WTC11 (cell line): Measurements from ENCODE around the gene TEX50.

Experiments used
- PRRX2 ChIP-seq: fragments of 250-450 bp; sonication (Bioruptor Pico); IDR thresholded peaks from 2 replicates; pipeline ENCODE4 v1.8.0; 2021; ENCODE audit warnings: mild to moderate bottlenecking
- ZBTB21 ChIP-seq: sonication (generic); formaldehyde crosslinking; IDR thresholded peaks from 2 replicates; pipeline ENCODE4 v1.8.1; 2023; ENCODE audit warnings: mild to moderate bottlenecking, missing genetic modification reagents, borderline replicate concordance
- ZNF416 ChIP-seq: fragments of 250-450 bp; sonication (Bioruptor Pico); IDR thresholded peaks from 2 replicates; pipeline ENCODE4 v1.9.0; 2021; ENCODE audit warnings: mild to moderate bottlenecking, inconsistent platforms
- TF ChIP-seq, protein P1 (sequence below): fragments of 200-600 bp; IDR thresholded peaks from 2 replicates; pipeline ENCODE4 v1.8.0; 2022; ENCODE audit warnings: antibody characterized with exemption
- TF ChIP-seq, protein P2 (sequence below): sonication (generic); formaldehyde crosslinking; IDR thresholded peaks from 2 replicates; pipeline ENCODE4 v1.8.1; 2023; ENCODE audit warnings: mild to moderate bottlenecking, missing genetic modification reagents
- TF ChIP-seq, protein P3 (sequence below): sonication (generic); formaldehyde crosslinking; IDR thresholded peaks from 2 replicates; pipeline ENCODE4 v1.8.0; 2022; ENCODE audit warnings: mild to moderate bottlenecking, missing genetic modification reagents
- TF ChIP-seq, protein P4 (sequence below): sonication (generic); formaldehyde crosslinking; IDR thresholded peaks from 2 replicates; pipeline ENCODE4 v1.8.0; 2022; ENCODE audit warnings: mild to moderate bottlenecking, missing genetic modification reagents

DNA sequence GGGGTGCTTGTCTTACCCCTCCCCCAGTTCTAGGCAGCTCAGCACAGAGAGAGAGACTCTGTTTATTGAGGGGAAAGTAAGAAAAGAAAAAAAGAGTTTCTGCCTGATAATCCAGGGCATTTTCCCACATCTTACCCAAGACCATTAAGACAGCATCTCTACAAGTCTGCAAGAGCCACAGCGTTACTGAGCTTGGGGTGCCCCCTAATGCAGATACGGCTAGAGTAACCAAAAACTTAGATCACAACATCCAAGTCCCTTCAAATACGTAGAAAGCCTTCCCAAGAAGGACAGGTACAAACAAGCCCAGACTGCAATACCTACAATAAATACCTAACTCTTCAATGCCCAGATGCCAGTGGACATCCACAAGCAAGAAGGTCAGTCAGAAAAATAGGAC is 6.2 kb upstream of the TEX50 start:
- TF ChIP-seq PRRX2 (CRISPR knock-in tag): no peak
- TF ChIP-seq, protein P1, sequence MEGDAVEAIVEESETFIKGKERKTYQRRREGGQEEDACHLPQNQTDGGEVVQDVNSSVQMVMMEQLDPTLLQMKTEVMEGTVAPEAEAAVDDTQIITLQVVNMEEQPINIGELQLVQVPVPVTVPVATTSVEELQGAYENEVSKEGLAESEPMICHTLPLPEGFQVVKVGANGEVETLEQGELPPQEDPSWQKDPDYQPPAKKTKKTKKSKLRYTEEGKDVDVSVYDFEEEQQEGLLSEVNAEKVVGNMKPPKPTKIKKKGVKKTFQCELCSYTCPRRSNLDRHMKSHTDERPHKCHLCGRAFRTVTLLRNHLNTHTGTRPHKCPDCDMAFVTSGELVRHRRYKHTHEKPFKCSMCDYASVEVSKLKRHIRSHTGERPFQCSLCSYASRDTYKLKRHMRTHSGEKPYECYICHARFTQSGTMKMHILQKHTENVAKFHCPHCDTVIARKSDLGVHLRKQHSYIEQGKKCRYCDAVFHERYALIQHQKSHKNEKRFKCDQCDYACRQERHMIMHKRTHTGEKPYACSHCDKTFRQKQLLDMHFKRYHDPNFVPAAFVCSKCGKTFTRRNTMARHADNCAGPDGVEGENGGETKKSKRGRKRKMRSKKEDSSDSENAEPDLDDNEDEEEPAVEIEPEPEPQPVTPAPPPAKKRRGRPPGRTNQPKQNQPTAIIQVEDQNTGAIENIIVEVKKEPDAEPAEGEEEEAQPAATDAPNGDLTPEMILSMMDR: no peak
- TF ChIP-seq, protein P2, sequence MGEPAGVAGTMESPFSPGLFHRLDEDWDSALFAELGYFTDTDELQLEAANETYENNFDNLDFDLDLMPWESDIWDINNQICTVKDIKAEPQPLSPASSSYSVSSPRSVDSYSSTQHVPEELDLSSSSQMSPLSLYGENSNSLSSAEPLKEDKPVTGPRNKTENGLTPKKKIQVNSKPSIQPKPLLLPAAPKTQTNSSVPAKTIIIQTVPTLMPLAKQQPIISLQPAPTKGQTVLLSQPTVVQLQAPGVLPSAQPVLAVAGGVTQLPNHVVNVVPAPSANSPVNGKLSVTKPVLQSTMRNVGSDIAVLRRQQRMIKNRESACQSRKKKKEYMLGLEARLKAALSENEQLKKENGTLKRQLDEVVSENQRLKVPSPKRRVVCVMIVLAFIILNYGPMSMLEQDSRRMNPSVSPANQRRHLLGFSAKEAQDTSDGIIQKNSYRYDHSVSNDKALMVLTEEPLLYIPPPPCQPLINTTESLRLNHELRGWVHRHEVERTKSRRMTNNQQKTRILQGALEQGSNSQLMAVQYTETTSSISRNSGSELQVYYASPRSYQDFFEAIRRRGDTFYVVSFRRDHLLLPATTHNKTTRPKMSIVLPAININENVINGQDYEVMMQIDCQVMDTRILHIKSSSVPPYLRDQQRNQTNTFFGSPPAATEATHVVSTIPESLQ (CRISPR knock-in tag): no peak
- no peak for TF ChIP-seq ZBTB21 (CRISPR knock-in tag)
- TF ChIP-seq, protein P3, sequence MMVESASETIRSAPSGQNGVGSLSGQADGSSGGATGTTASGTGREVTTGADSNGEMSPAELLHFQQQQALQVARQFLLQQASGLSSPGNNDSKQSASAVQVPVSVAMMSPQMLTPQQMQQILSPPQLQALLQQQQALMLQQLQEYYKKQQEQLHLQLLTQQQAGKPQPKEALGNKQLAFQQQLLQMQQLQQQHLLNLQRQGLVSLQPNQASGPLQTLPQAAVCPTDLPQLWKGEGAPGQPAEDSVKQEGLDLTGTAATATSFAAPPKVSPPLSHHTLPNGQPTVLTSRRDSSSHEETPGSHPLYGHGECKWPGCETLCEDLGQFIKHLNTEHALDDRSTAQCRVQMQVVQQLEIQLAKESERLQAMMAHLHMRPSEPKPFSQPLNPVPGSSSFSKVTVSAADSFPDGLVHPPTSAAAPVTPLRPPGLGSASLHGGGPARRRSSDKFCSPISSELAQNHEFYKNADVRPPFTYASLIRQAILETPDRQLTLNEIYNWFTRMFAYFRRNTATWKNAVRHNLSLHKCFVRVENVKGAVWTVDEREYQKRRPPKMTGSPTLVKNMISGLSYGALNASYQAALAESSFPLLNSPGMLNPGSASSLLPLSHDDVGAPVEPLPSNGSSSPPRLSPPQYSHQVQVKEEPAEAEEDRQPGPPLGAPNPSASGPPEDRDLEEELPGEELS (CRISPR knock-in tag): no peak
- TF ChIP-seq, protein P4, sequence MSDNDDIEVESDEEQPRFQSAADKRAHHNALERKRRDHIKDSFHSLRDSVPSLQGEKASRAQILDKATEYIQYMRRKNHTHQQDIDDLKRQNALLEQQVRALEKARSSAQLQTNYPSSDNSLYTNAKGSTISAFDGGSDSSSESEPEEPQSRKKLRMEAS (CRISPR knock-in tag): no peak
- TF ChIP-seq ZNF416 (CRISPR knock-in tag): 0 out of 2 replicates have a peak, but pooled peaks have one; percentile 44
